ENCODE measurements around the gene PPP2R5E. TPM values are rescaled to one million over a fixed set of nuclear protein-coding genes. Genes with fewer than 3 reads are reported as not detected.

Gene PPP2R5E
- total and polyA plus RNA-seq, 2 of the 8 experiments (the other 6 are each of a cell fraction or from before 2014, with no cell fraction given) = 6.8 to 64.6 TPM

GRCh38 chr14:63428486-63428885 is 114.7 kb downstream of the PPP2R5E start (continued):
- TF ChIP-seq KDM1A (IDR thresholded peaks at IDR 0.05; ENCODE audit: borderline replicate concordance, low read length) = no peak
- TF ChIP-seq TEAD4 (IDR thresholded peaks at IDR 0.05; ENCODE audit: low read depth, low read length) = no peak
- no peak for TF ChIP-seq RAD21 (IDR thresholded peaks at IDR 0.05 in 1 of 2, conservative IDR thresholded peaks at IDR 0.05 in 1 of 2; ENCODE audit: low read depth in 2 of 2, low read length in 2 of 2)

All from H1 (cell line).